ENCODE results near the gene PIEZO2. TPM values are rescaled to one million over a fixed set of nuclear protein-coding genes. Genes with fewer than 3 reads are reported as not detected.
"Not testable (repeated sequence)": the region's sequence is repeated elsewhere in the genome, so short reads cannot be mapped to it uniquely, and the experiment has no call there.

Gene PIEZO2
- total and polyA plus RNA-seq, 7 donors: 0.03 to 0.64 (median 0.13) TPM

- 53 to 60% (median 60%) methylated on average over 4 of the region's 4 CpGs for WGBS, 3 donors
- Histone ChIP-seq H3K4me3 (no peak overlapping the region), H3K4me1 (no peaks in the 10 kb centered on the region), H3K9me3 (no peaks in the 10 kb centered on the region), H3K27ac (no peak overlapping the region), H3K27me3 (ENCODE audit: insufficient read depth in 3 of 3, low read length in 2 of 3) (no peaks in the 10 kb centered on the region), H3K36me3 (ENCODE audit: insufficient read depth in 1 of 2, low read depth in 1 of 2) (no peaks in the 10 kb centered on the region)
- no peak for DNase-seq
- intact Hi-C loops (cut with DNase I): no loop called here
- ATAC-seq: no peak
- TF ChIP-seq CTCF (IDR thresholded peaks at IDR 0.05): no peak
Observed at GRCh38 chr18:11134940-11135339, 14.4 kb downstream of the PIEZO2 start.

- H3K27ac ChIP-seq; H3K9me3 ChIP-seq; H3K4me1 ChIP-seq; H3K4me3 ChIP-seq; intact Hi-C loops (cut with DNase I); H3K27me3 ChIP-seq (ENCODE audit: insufficient read depth in 3 of 3, low read length in 2 of 3); ATAC-seq; DNase-seq; H3K36me3 ChIP-seq (ENCODE audit: insufficient read depth in 1 of 2, low read depth in 1 of 2): not testable (repeated sequence)
- WGBS, 3 donors: 88 to 92% (median 91%) methylated on average over 5 of the region's 5 CpGs
Observed at GRCh38 chr18:11129059-11129458, 20.3 kb downstream of the PIEZO2 start.

GRCh38 chr18:11125492-11126315 lies 23.7 kb downstream of the PIEZO2 start:
- H3K9me3 ChIP-seq: no peaks in the 10 kb centered on the region
- no peaks in the 10 kb centered on the region for H3K36me3 ChIP-seq (ENCODE audit: insufficient read depth in 1 of 2, low read depth in 1 of 2)
- H3K4me1 ChIP-seq: no peaks in the 10 kb centered on the region
- ATAC-seq: no peak
- TF ChIP-seq CTCF (IDR thresholded peaks at IDR 0.05): no peak
- H3K27ac ChIP-seq: no peak overlapping the region
- DNase-seq: no peak
- no peak overlapping the region for H3K4me3 ChIP-seq
- intact Hi-C loops (cut with DNase I): no loop called here
- 67 to 77% (median 70%) methylated on average over 10 of the region's 10 CpGs for WGBS, 3 donors
- no peaks in the 10 kb centered on the region for H3K27me3 ChIP-seq (ENCODE audit: insufficient read depth in 3 of 3, low read length in 2 of 3)

GRCh38 chr18:11124054-11124453 lies 25.3 kb downstream of the PIEZO2 start:
- WGBS, 3 donors: 68 to 74% (median 69%) methylated on average over 1 of the region's 1 CpG

GRCh38 chr18:11121443-11121849 lies 27.9 kb downstream of the PIEZO2 start:
- DNase-seq (no peak), ATAC-seq (no peak)
- Histone ChIP-seq H3K27ac (no peak overlapping the region), H3K27me3 (ENCODE audit: insufficient read depth in 3 of 3, low read length in 2 of 3) (no peaks in the 10 kb centered on the region), H3K9me3 (no peaks in the 10 kb centered on the region), H3K4me3 (no peak overlapping the region), H3K36me3 (ENCODE audit: insufficient read depth in 1 of 2, low read depth in 1 of 2) (no peaks in the 10 kb centered on the region), H3K4me1 (no peaks in the 10 kb centered on the region)
- intact Hi-C loops (cut with DNase I): no loop called here
- 19 to 21% (median 19%) methylated on average over 2 of the region's 2 CpGs for WGBS, 3 donors
- no peak for TF ChIP-seq CTCF (IDR thresholded peaks at IDR 0.05)

More at GRCh38 chr18:11124054-11124453, 25.3 kb downstream of the PIEZO2 start:
- no peaks in the 10 kb centered on the region for H3K27me3 ChIP-seq (ENCODE audit: insufficient read depth in 3 of 3, low read length in 2 of 3)
- intact Hi-C loops (cut with DNase I): no loop called here
- ATAC-seq: no peak
- H3K9me3 ChIP-seq: no peaks in the 10 kb centered on the region
- H3K27ac ChIP-seq: no peak overlapping the region
- no peak overlapping the region for H3K4me3 ChIP-seq
- DNase-seq: no peak
- TF ChIP-seq CTCF (IDR thresholded peaks at IDR 0.05): no peak
- H3K4me1 ChIP-seq: no peaks in the 10 kb centered on the region
- no peaks in the 10 kb centered on the region for H3K36me3 ChIP-seq (ENCODE audit: insufficient read depth in 1 of 2, low read depth in 1 of 2)

All from psoas muscle (tissue), 8 donors.